AG09309 (cell line): ENCODE data around the gene PRPSAP1.

Experiments used
- DNase-seq: peaks from one replicate; pipeline ENCODE4 v3.0.0-alpha.2; 2010; ENCODE audit warnings: low read depth
- H3K4me3 ChIP-seq: 2 replicates; pipeline ENCODE4 v1.5.1; 2011; ENCODE audit warnings: mild to moderate bottlenecking, low read depth, low read length, moderate library complexity; ENCODE audit not compliant: control insufficient read depth
- CTCF ChIP-seq: IDR thresholded peaks from 2 replicates; pipeline ENCODE4 v1.5.1; 2011; ENCODE audit warnings: mild to moderate bottlenecking, low read depth, low read length, inconsistent platforms; ENCODE audit not compliant: insufficient read depth, control insufficient read depth; ENCODE audit errors: missing control alignments

Gene PRPSAP1

GRCh38 chr17:76292567-76292966, 61.1 kb downstream of the PRPSAP1 start:
- H3K4me3 ChIP-seq, result no peak overlapping the region
- no peak for TF ChIP-seq CTCF
- no peak for DNase-seq

- no peak overlapping the region for H3K4me3 ChIP-seq
- no peak for DNase-seq
- no peak for TF ChIP-seq CTCF
These were observed 71.9 kb downstream of the PRPSAP1 start for GRCh38 chr17:76281573-76282371.

- no peak overlapping the region for H3K4me3 ChIP-seq
- no peak for DNase-seq
- no peak for TF ChIP-seq CTCF
These were observed 73.1 kb downstream of the PRPSAP1 start for GRCh38 chr17:76280650-76281049.

- no peak for TF ChIP-seq CTCF
- no peak overlapping the region for H3K4me3 ChIP-seq
- DNase-seq, result no peak
These were observed 73.9 kb downstream of the PRPSAP1 start for GRCh38 chr17:76279742-76280287.

- no peak overlapping the region for H3K4me3 ChIP-seq
- DNase-seq, result peak; percentile 16
- peak; percentile 98 for TF ChIP-seq CTCF
These were observed 74.6 kb downstream of the PRPSAP1 start for GRCh38 chr17:76278952-76279741.

GRCh38 chr17:76278268-76278908, 75.3 kb downstream of the PRPSAP1 start:
- no peak for DNase-seq
- TF ChIP-seq CTCF, result no peak
- H3K4me3 ChIP-seq, result no peak overlapping the region
